ENCODE data around the gene HOXA10. TPM values are rescaled to one million over a fixed set of nuclear protein-coding genes. Genes with fewer than 3 reads are reported as not detected.

Gene HOXA10
- total RNA-seq, 1 experiment from 2014 or later, result 19.6 TPM

- H3K4me1 ChIP-seq (ENCODE audit: control insufficient read depth in 1 of 2, insufficient read depth in 2 of 2, low read length in 2 of 2), result peaks cover 33 to 50% of the 10 kb centered on the region in 2 experiments
- H3K9ac ChIP-seq (ENCODE audit: low read length), result no peak overlapping the region
- no peak overlapping the region for H3K4me2 ChIP-seq (ENCODE audit: low read length)
Measured at GRCh38 chr7:27138472-27138871, 35.6 kb downstream of the HOXA10 start.

More at GRCh38 chr7:27138472-27138871, 35.6 kb downstream of the HOXA10 start:
- CTCF ChIA-PET, result no interaction called here
- RAD21 ChIA-PET (ENCODE audit: low non-redundant PET in 1 of 2, low total read pairs in 2 of 2, uncharacterized antibody in 2 of 2, unreplicated experiment in 2 of 2), result no interaction called here
- BruUV-seq (replicated peaks), result no TSS peak
- POLR2A ChIA-PET, result no interaction called here
- ATAC-seq (no peak), DNase-seq (ENCODE audit: low read depth, low spot score) (no peak)
- Histone ChIP-seq H3K27ac (ENCODE audit: low read depth, low read length) (no peak overlapping the region), H4K20me1 (ENCODE audit: insufficient read depth) (no peaks in the 10 kb centered on the region), H3K36me3 (ENCODE audit: control insufficient read depth in 1 of 2, insufficient read depth in 2 of 2, low read length in 2 of 2) (peaks cover 1 to 2% of the 10 kb centered on the region in 2 experiments; a peak in 2 of 4 replicates), H2AFZ (ENCODE audit: low read depth, low read length, poor library complexity, severe bottlenecking) (no peak overlapping the region), H3K9me3 (ENCODE audit: control insufficient read depth in 1 of 2, insufficient read depth in 1 of 2, low read depth in 1 of 2, low read length in 2 of 2) (no peaks in the 10 kb centered on the region), H3K4me3 (replicated peaks in 1 of 2; ENCODE audit: low read depth in 1 of 2, low read length in 2 of 2) (no peak overlapping the region), H3K79me2 (ENCODE audit: insufficient read depth, low read length) (no peaks in the 10 kb centered on the region), H3K9me2 (ENCODE audit: insufficient read depth) (no peaks in the 10 kb centered on the region), H3K27me3 (ENCODE audit: insufficient read depth, low read length) (no peaks in the 10 kb centered on the region)
- TF ChIP-seq SP1 (IDR thresholded peaks at IDR 0.05; ENCODE audit: low read depth), result no peak
- no peak for TF ChIP-seq RAD21 (IDR thresholded peaks at IDR 0.05; ENCODE audit: low read depth)
- TF ChIP-seq ATF3 (IDR thresholded peaks at IDR 0.05), result no peak
- no peak for TF ChIP-seq ZNF274 (IDR thresholded peaks at IDR 0.05; ENCODE audit: low read depth, low read length)
- TF ChIP-seq EZH2phosphoT487 (IDR thresholded peaks at IDR 0.05; ENCODE audit: borderline replicate concordance), result no peak
- no peak for TF ChIP-seq MAX (IDR thresholded peaks at IDR 0.05)
- no peak for TF ChIP-seq EGR1 (IDR thresholded peaks at IDR 0.05; ENCODE audit: low read depth)
- TF ChIP-seq ZBTB33 (IDR thresholded peaks at IDR 0.05; ENCODE audit: extremely low read depth, insufficient replicate concordance, low read length), result no peak
- no peak for TF ChIP-seq SRF (IDR thresholded peaks at IDR 0.05; ENCODE audit: low read depth)
- no peak for TF ChIP-seq SIN3A (IDR thresholded peaks at IDR 0.05; ENCODE audit: low read depth)
- TF ChIP-seq POLR2A (IDR thresholded peaks at IDR 0.05; ENCODE audit: borderline replicate concordance, extremely low read depth, insufficient read depth, insufficient read length), result no peak
- no peak for TF ChIP-seq EZH2 (IDR thresholded peaks at IDR 0.05)
- TF ChIP-seq CTCF (IDR thresholded peaks at IDR 0.05 in 2 of 3, conservative IDR thresholded peaks at IDR 0.05 in 1 of 3; ENCODE audit: borderline replicate concordance in 1 of 3, insufficient read depth in 1 of 3, low read depth in 2 of 3, low read length in 2 of 3), result no peak
- TF ChIP-seq CBX3 (IDR thresholded peaks at IDR 0.05; ENCODE audit: low read depth), result no peak
- TF ChIP-seq TCF7L2 (IDR thresholded peaks at IDR 0.05; ENCODE audit: borderline replicate concordance, extremely low read depth, insufficient read depth, insufficient read length), result no peak
- no peak for TF ChIP-seq POLR2AphosphoS5 (IDR thresholded peaks at IDR 0.05; ENCODE audit: low read depth, low read length)
- no peak for TF ChIP-seq ELF1 (IDR thresholded peaks at IDR 0.05; ENCODE audit: borderline replicate concordance, low read depth)
- no peak for TF ChIP-seq YY1 (IDR thresholded peaks at IDR 0.05; ENCODE audit: extremely low read depth, insufficient replicate concordance, low read depth, low read length)
- TF ChIP-seq REST (IDR thresholded peaks at IDR 0.05; ENCODE audit: low read depth), result no peak
- TF ChIP-seq FOSL1 (IDR thresholded peaks at IDR 0.05; ENCODE audit: low read depth), result no peak
- intact Hi-C loops (cut with micrococcal nuclease), result no loop called here
